HEK293 (cell line): ENCODE results near the gene LHFPL6.
A peak's percentile ranks its signal among the peaks of the same experiment; 100 is the strongest.

Experiments used
- CTCF ChIA-PET: fragments of 350-600 bp; formaldehyde crosslinking; extraction: SDS; loops from one replicate; lab custom pipeline; 2021; ENCODE audit warnings: antibody characterized with exemption; lab: Yijun Ruan, JAX
- POLR2A ChIA-PET: fragments of 300-600 bp; formaldehyde crosslinking; extraction: SDS; loops from one replicate; lab custom pipeline; 2020; ENCODE audit warnings: antibody characterized with exemption, inconsistent platforms; lab: Yijun Ruan, JAX
- H3K27ac ChIP-seq: fragments of 200-500 bp; sonication (Bioruptor generic); 2 replicates; pipeline ENCODE4 v1.5.1; 2014; ENCODE audit warnings: low read depth, low read length, control low read depth, inconsistent platforms; ENCODE audit errors: extremely low read depth
- H3K36me3 ChIP-seq, 2 experiments: fragments of 200-500 bp in 1 of 2; sonication (Bioruptor generic) in 1 of 2; 1 replicate in 1 of 2; 2 replicates in 1 of 2; pipeline ENCODE4 v1.5.1; 2014 to 2017; ENCODE audit warnings: inconsistent platforms in 2 of 2, low read length in 2 of 2; ENCODE audit not compliant: control insufficient read depth in 2 of 2, insufficient read depth in 1 of 2
- H3K4me1 ChIP-seq: fragments of 200-500 bp; sonication (Bioruptor generic); 2 replicates; pipeline ENCODE4 v1.5.1; 2014; ENCODE audit warnings: mild to moderate bottlenecking, low read length, inconsistent platforms; ENCODE audit not compliant: control insufficient read depth, insufficient read depth
- H3K4me3 ChIP-seq: 2 replicates; pipeline ENCODE4 v1.5.1; 2011; ENCODE audit warnings: low read depth, mild to moderate bottlenecking, control low read depth, low read length, moderate library complexity
- H3K9me3 ChIP-seq: fragments of 200-500 bp; sonication (Bioruptor generic); 2 replicates; pipeline ENCODE4 v1.5.1; 2014; ENCODE audit warnings: low read depth, low read length, inconsistent platforms; ENCODE audit not compliant: control insufficient read depth, insufficient read depth
- BCL11A ChIP-seq: fragments of 450-650 bp; formaldehyde crosslinking; IDR thresholded peaks from 2 replicates; pipeline ENCODE4 v1.5.1; 2016; ENCODE audit warnings: low read depth, missing biosample characterization, missing genetic modification characterization
- EGR2 ChIP-seq: fragments of 450-650 bp; formaldehyde crosslinking; IDR thresholded peaks from 2 replicates; pipeline ENCODE4 v1.5.1; 2016; ENCODE audit warnings: low read depth, missing biosample characterization, missing genetic modification characterization
- KLF7 ChIP-seq: fragments of 450-650 bp; formaldehyde crosslinking; IDR thresholded peaks from 2 replicates; pipeline ENCODE4 v1.5.1; 2016; ENCODE audit warnings: missing biosample characterization, missing genetic modification characterization, borderline replicate concordance
- ZBTB8A ChIP-seq: fragments of 450-650 bp; formaldehyde crosslinking; IDR thresholded peaks from 2 replicates; pipeline ENCODE4 v1.5.1; 2016; ENCODE audit warnings: missing biosample characterization, missing genetic modification characterization
- ZFP37 ChIP-seq: fragments of 450-650 bp; formaldehyde crosslinking; IDR thresholded peaks from 2 replicates; pipeline ENCODE4 v1.5.1; 2016; ENCODE audit warnings: missing biosample characterization, missing genetic modification characterization
- ZIC2 ChIP-seq: fragments of 450-650 bp; formaldehyde crosslinking; IDR thresholded peaks from 2 replicates; pipeline ENCODE4 v1.5.1; 2016; ENCODE audit warnings: missing biosample characterization, missing genetic modification characterization
- ZNF174 ChIP-seq: fragments of 450-650 bp; formaldehyde crosslinking; IDR thresholded peaks from 2 replicates; pipeline ENCODE4 v1.5.0; 2017; ENCODE audit warnings: missing biosample characterization, mild to moderate bottlenecking, missing genetic modification characterization
- ZNF2 ChIP-seq: fragments of 450-650 bp; formaldehyde crosslinking; IDR thresholded peaks from 2 replicates; pipeline ENCODE4 v1.5.1; 2016; ENCODE audit warnings: missing biosample characterization, missing genetic modification characterization
- ZNF221 ChIP-seq: fragments of 450-650 bp; formaldehyde crosslinking; IDR thresholded peaks from 2 replicates; pipeline ENCODE4 v1.5.1; 2017; ENCODE audit warnings: missing biosample characterization, missing genetic modification characterization, borderline replicate concordance
- ZNF23 ChIP-seq: fragments of 450-650 bp; formaldehyde crosslinking; IDR thresholded peaks from 2 replicates; pipeline ENCODE4 v1.5.1; 2016; ENCODE audit warnings: missing biosample characterization, missing genetic modification characterization, borderline replicate concordance
- ZNF248 ChIP-seq: fragments of 450-650 bp; formaldehyde crosslinking; IDR thresholded peaks from 2 replicates; pipeline ENCODE4 v1.5.1; 2017; ENCODE audit warnings: missing biosample characterization, missing genetic modification characterization
- ZNF610 ChIP-seq: fragments of 450-650 bp; formaldehyde crosslinking; IDR thresholded peaks from 2 replicates; pipeline ENCODE4 v1.5.1; 2016; ENCODE audit warnings: missing biosample characterization, missing genetic modification characterization, borderline replicate concordance
- TF ChIP-seq, protein P1 (sequence below): fragments of 450-650 bp; formaldehyde crosslinking; IDR thresholded peaks from 2 replicates; pipeline ENCODE4 v1.5.1; 2016; ENCODE audit warnings: missing biosample characterization, missing genetic modification characterization
- TF ChIP-seq, protein P2 (sequence below): fragments of 450-650 bp; formaldehyde crosslinking; conservative IDR thresholded peaks from 2 replicates; pipeline ENCODE4 v1.5.1; 2016; ENCODE audit warnings: low read depth, missing biosample characterization, missing genetic modification characterization
- TF ChIP-seq, protein P3 (sequence below): fragments of 450-650 bp; formaldehyde crosslinking; IDR thresholded peaks from 2 replicates; pipeline ENCODE4 v1.5.1; 2016; ENCODE audit warnings: missing biosample characterization, missing genetic modification characterization, borderline replicate concordance
- TF ChIP-seq, protein P4 (sequence below): fragments of 450-650 bp; formaldehyde crosslinking; IDR thresholded peaks from 2 replicates; pipeline ENCODE4 v1.5.1; 2016; ENCODE audit warnings: missing biosample characterization, missing genetic modification characterization
- TF ChIP-seq, protein P5 (sequence below): fragments of 450-650 bp; formaldehyde crosslinking; IDR thresholded peaks from 2 replicates; pipeline ENCODE4 v1.5.1; 2016; ENCODE audit warnings: missing biosample characterization, missing genetic modification characterization

LHFPL6 gene

DNA sequence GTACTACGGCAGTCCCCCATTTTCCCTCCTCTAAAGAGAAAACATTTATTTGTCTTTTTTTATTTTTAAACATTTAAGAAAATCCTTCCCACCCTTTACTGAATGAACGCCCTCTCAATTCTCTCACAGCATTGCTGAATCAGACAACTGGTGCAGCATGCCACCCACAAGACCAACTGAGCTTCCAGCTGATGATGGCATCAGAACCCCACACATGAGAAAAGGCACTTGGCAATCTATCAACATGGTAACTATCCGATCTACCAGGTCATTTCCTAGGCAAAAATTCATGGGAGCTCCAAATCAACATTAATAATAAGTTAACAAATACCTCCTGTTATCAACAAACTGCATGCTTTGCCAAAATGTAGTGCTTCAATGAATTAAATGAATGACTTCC, 43.1 kb downstream of the LHFPL6 start:
- CTCF ChIA-PET: no interaction called here
- no peak overlapping the region for H3K4me3 ChIP-seq
- no peak overlapping the region for H3K27ac ChIP-seq
- TF ChIP-seq EGR2 (tag by site-specific recombination): 0 out of 2 replicates have a peak, but pooled peaks have one; percentile 9
- no peak for TF ChIP-seq ZBTB8A (tag by site-specific recombination)
- TF ChIP-seq, protein P1, sequence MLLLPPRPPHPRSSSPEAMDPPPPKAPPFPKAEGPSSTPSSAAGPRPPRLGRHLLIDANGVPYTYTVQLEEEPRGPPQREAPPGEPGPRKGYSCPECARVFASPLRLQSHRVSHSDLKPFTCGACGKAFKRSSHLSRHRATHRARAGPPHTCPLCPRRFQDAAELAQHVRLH: no peak
- TF ChIP-seq, protein P2, sequence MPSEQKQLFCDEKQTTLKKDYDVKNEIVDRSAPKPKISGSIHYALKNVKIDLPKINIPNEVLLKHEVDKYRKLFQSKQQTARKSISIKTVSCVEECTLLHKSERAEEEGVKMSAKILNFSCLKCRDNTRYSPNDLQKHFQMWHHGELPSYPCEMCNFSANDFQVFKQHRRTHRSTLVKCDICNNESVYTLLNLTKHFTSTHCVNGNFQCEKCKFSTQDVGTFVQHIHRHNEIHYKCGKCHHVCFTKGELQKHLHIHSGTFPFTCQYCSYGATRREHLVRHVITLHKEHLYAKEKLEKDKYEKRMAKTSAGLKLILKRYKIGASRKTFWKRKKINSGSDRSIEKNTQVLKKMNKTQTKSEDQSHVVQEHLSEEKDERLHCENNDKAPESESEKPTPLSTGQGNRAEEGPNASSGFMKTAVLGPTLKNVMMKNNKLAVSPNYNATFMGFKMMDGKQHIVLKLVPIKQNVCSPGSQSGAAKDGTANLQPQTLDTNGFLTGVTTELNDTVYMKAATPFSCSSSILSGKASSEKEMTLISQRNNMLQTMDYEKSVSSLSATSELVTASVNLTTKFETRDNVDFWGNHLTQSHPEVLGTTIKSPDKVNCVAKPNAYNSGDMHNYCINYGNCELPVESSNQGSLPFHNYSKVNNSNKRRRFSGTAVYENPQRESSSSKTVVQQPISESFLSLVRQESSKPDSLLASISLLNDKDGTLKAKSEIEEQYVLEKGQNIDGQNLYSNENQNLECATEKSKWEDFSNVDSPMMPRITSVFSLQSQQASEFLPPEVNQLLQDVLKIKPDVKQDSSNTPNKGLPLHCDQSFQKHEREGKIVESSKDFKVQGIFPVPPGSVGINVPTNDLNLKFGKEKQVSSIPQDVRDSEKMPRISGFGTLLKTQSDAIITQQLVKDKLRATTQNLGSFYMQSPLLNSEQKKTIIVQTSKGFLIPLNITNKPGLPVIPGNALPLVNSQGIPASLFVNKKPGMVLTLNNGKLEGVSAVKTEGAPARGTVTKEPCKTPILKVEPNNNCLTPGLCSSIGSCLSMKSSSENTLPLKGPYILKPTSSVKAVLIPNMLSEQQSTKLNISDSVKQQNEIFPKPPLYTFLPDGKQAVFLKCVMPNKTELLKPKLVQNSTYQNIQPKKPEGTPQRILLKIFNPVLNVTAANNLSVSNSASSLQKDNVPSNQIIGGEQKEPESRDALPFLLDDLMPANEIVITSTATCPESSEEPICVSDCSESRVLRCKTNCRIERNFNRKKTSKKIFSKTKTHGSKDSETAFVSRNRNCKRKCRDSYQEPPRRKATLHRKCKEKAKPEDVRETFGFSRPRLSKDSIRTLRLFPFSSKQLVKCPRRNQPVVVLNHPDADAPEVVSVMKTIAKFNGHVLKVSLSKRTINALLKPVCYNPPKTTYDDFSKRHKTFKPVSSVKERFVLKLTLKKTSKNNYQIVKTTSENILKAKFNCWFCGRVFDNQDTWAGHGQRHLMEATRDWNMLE (tag by site-specific recombination): no peak
- H3K4me1 ChIP-seq: no peaks in the 10 kb centered on the region
- POLR2A ChIA-PET: no interaction called here
- no peaks in the 10 kb centered on the region for H3K36me3 ChIP-seq
- H3K9me3 ChIP-seq: no peaks in the 10 kb centered on the region

DNA sequence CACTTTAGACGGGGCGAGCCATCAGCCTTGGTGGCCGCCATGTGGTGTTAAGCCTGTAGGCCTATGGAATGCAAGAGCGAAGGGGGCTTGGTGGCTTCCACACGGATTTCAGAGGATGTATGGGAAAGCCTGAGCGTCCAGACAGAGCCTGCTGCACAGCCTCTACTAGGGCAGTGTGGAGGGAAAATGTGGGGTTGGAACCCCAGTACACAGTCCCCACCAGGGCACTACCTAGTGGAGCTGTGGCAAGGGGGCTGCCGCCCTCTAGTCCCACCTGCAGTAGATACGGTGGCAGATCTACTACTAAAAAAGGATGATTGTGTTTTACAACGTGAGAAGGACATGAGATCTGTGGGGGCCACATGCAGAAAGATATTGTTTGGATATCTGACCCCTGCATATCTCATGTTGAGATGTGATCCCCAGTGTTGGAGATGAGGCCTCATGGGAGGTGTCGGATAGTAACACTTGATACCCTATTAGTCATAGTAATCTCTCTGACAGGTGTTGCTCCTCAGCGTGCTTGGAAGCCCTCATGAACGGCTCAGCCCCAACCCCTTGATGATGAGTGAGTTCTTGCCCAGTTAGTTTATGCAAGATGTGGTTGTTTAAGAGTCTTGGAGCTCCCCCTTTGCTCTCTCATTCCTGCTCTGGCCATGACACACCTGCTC, 45.6 kb downstream of the LHFPL6 start:
- no peaks in the 10 kb centered on the region for H3K36me3 ChIP-seq
- TF ChIP-seq ZNF2 (tag by site-specific recombination) (no peak), ZNF248 (tag by site-specific recombination) (no peak), BCL11A (no peak), ZNF174 (tag by site-specific recombination) (no peak), ZNF221 (tag by site-specific recombination) (no peak), ZNF23 (tag by site-specific recombination) (no peak), ZNF610 (tag by site-specific recombination) (no peak), KLF7 (no peak), ZFP37 (tag by site-specific recombination) (no peak), ZIC2 (tag by site-specific recombination) (no peak)
- TF ChIP-seq, protein P3, sequence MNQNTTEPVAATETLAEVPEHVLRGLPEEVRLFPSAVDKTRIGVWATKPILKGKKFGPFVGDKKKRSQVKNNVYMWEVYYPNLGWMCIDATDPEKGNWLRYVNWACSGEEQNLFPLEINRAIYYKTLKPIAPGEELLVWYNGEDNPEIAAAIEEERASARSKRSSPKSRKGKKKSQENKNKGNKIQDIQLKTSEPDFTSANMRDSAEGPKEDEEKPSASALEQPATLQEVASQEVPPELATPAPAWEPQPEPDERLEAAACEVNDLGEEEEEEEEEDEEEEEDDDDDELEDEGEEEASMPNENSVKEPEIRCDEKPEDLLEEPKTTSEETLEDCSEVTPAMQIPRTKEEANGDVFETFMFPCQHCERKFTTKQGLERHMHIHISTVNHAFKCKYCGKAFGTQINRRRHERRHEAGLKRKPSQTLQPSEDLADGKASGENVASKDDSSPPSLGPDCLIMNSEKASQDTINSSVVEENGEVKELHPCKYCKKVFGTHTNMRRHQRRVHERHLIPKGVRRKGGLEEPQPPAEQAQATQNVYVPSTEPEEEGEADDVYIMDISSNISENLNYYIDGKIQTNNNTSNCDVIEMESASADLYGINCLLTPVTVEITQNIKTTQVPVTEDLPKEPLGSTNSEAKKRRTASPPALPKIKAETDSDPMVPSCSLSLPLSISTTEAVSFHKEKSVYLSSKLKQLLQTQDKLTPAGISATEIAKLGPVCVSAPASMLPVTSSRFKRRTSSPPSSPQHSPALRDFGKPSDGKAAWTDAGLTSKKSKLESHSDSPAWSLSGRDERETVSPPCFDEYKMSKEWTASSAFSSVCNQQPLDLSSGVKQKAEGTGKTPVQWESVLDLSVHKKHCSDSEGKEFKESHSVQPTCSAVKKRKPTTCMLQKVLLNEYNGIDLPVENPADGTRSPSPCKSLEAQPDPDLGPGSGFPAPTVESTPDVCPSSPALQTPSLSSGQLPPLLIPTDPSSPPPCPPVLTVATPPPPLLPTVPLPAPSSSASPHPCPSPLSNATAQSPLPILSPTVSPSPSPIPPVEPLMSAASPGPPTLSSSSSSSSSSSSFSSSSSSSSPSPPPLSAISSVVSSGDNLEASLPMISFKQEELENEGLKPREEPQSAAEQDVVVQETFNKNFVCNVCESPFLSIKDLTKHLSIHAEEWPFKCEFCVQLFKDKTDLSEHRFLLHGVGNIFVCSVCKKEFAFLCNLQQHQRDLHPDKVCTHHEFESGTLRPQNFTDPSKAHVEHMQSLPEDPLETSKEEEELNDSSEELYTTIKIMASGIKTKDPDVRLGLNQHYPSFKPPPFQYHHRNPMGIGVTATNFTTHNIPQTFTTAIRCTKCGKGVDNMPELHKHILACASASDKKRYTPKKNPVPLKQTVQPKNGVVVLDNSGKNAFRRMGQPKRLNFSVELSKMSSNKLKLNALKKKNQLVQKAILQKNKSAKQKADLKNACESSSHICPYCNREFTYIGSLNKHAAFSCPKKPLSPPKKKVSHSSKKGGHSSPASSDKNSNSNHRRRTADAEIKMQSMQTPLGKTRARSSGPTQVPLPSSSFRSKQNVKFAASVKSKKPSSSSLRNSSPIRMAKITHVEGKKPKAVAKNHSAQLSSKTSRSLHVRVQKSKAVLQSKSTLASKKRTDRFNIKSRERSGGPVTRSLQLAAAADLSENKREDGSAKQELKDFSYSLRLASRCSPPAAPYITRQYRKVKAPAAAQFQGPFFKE (tag by site-specific recombination): no peak
- TF ChIP-seq, protein P4, sequence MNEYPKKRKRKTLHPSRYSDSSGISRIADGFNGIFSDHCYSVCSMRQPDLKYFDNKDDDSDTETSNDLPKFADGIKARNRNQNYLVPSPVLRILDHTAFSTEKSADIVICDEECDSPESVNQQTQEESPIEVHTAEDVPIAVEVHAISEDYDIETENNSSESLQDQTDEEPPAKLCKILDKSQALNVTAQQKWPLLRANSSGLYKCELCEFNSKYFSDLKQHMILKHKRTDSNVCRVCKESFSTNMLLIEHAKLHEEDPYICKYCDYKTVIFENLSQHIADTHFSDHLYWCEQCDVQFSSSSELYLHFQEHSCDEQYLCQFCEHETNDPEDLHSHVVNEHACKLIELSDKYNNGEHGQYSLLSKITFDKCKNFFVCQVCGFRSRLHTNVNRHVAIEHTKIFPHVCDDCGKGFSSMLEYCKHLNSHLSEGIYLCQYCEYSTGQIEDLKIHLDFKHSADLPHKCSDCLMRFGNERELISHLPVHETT (tag by site-specific recombination): no peak
- TF ChIP-seq, protein P5, sequence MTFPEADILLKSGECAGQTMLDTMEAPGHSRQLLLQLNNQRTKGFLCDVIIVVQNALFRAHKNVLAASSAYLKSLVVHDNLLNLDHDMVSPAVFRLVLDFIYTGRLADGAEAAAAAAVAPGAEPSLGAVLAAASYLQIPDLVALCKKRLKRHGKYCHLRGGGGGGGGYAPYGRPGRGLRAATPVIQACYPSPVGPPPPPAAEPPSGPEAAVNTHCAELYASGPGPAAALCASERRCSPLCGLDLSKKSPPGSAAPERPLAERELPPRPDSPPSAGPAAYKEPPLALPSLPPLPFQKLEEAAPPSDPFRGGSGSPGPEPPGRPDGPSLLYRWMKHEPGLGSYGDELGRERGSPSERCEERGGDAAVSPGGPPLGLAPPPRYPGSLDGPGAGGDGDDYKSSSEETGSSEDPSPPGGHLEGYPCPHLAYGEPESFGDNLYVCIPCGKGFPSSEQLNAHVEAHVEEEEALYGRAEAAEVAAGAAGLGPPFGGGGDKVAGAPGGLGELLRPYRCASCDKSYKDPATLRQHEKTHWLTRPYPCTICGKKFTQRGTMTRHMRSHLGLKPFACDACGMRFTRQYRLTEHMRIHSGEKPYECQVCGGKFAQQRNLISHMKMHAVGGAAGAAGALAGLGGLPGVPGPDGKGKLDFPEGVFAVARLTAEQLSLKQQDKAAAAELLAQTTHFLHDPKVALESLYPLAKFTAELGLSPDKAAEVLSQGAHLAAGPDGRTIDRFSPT (tag by site-specific recombination): no peak
- ChIA-PET POLR2A (no interaction called here), CTCF (no interaction called here)
- no peak overlapping the region for H3K27ac ChIP-seq
- H3K4me3 ChIP-seq: no peak overlapping the region
- no peaks in the 10 kb centered on the region for H3K9me3 ChIP-seq
- H3K4me1 ChIP-seq: no peaks in the 10 kb centered on the region
